Astrocyte of the spinal cord (primary cell): ENCODE data around the gene MKRN1.

ENCODE experiments used
- DNase-seq: peaks from one replicate; pipeline ENCODE4 v3.0.0; 2011; ENCODE audit warnings: low read depth, low spot score
- H3K4me3 ChIP-seq: 2 replicates; pipeline ENCODE4 v1.5.1; 2011; ENCODE audit warnings: low read depth, mild to moderate bottlenecking, low read length, moderate library complexity
- CTCF ChIP-seq: IDR thresholded peaks from 2 replicates; pipeline ENCODE4 v1.5.1; 2012; ENCODE audit warnings: low read depth, mild to moderate bottlenecking, low read length, inconsistent platforms
- in situ Hi-C: cut with HindIII; loops from 2 replicates; pipeline ENCODE4 v1.10.0; 2017; ENCODE audit warnings: low sequenced_read_pairs

MKRN1 gene

GRCh38 chr7:140479062-140479738 lies at the start of gene MKRN1:
MKRN1 (minus strand) TSS chr7:140479505; CDS start chr7:140479344, 161 bp downstream.
- in situ Hi-C loops, result no loop called here
- H3K4me3 ChIP-seq, result peak within 1 kb of the TSS; percentile 77
- peak; percentile 90 for DNase-seq
- no peak for TF ChIP-seq CTCF

GRCh38 chr7:140526787-140527664 lies 47.7 kb upstream of the MKRN1 start:
- DNase-seq, result peak; percentile 35
- in situ Hi-C loops, result no loop called here
- H3K4me3 ChIP-seq, result no peak overlapping the region
- no peak for TF ChIP-seq CTCF

GRCh38 chr7:140526214-140526613 lies 46.9 kb upstream of the MKRN1 start:
- TF ChIP-seq CTCF, result no peak
- DNase-seq, result no peak
- no peak overlapping the region for H3K4me3 ChIP-seq
- in situ Hi-C loops, result no loop called here

- TF ChIP-seq CTCF, result no peak
- peak; percentile 79 for DNase-seq
- no peak overlapping the region for H3K4me3 ChIP-seq
- in situ Hi-C loops, result no loop called here
These were observed 46.4 kb upstream of the MKRN1 start for GRCh38 chr7:140525743-140526142.

DNA sequence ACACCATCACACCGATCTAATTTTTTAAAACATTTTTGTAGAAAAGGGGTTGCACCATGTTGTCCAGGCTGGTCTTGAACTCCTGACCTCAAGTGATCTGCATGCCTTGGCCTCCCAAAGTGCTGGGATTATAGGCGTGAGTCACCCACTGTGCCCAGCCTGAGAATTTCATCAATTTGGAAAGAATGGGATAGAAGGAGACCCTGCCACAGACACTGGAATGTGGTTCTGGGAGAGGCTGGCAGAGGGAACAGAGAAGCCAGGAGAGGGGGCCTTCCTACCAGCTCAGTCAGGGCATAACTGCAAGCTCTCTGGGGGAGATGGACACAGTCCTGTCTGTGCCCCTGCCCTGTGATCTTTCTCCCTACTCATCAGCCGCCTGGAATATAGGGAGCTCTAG lies 42.1 kb upstream of the MKRN1 start:
- TF ChIP-seq CTCF, result no peak
- in situ Hi-C loops, result no loop called here
- no peak for DNase-seq
- no peak overlapping the region for H3K4me3 ChIP-seq

DNA sequence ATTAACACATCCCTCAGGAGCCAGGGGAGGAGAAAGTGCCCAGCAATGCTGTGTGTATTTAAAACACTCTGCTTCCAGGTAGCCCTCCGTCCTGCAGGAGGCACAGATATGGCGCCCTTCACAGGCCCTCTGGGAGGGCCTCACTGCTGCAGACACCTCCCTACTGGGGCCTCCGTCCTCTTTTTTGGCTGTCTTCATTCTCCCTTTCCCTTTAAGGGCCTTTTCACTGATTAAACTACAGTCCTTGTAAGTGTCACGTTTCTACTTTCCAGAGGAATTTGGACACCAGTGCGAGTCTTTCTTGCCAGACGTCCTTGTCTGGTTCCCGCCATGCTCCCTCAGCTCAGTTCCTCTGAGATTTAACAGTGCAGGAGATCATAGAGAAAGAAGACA lies 39.7 kb upstream of the MKRN1 start:
- no peak for TF ChIP-seq CTCF
- DNase-seq, result no peak

More for the DNA sequence above, 39.7 kb upstream of the MKRN1 start:
- in situ Hi-C loops, result no loop called here
- H3K4me3 ChIP-seq, result no peak overlapping the region
